NCI-H1092 treated with DMSO at 0.1 percent for 48 hours (cell line): ENCODE data around the gene SP110.
"Not testable (repeated sequence)": the region's sequence is repeated elsewhere in the genome, so short reads cannot be mapped to it uniquely, and the experiment has no call there.

Experiments used
- DNase-seq: peaks from one replicate; lab custom pipeline; 2025; lab: John Stamatoyannopoulos, UW

Gene SP110

GRCh38 chr2:230224458-230224857, 4.7 kb upstream of the SP110 start:
- no peak for DNase-seq

- not testable (repeated sequence) for DNase-seq
Measured at GRCh38 chr2:230222829-230223228, 3.0 kb upstream of the SP110 start.

- no peak for DNase-seq
Measured at GRCh38 chr2:230221493-230221892, 1.7 kb upstream of the SP110 start.

- no peak for DNase-seq
Measured at GRCh38 chr2:230220347-230220969, 674 bp upstream of the SP110 start.

GRCh38 chr2:230218421-230218820, 1.4 kb downstream of the SP110 start:
- no peak for DNase-seq

- DNase-seq, result no peak
Measured at GRCh38 chr2:230217424-230217823, 2.4 kb downstream of the SP110 start.

- DNase-seq, result no peak
Measured at GRCh38 chr2:230216489-230216888, 3.3 kb downstream of the SP110 start.

- DNase-seq, result no peak
Measured at GRCh38 chr2:230209422-230210051, 10.2 kb downstream of the SP110 start.

GRCh38 chr2:230208576-230208975, 11.2 kb downstream of the SP110 start:
- DNase-seq, result no peak

- DNase-seq, result no peak
Measured at GRCh38 chr2:230205721-230206120, 14.1 kb downstream of the SP110 start.

GRCh38 chr2:230205034-230205433, 14.8 kb downstream of the SP110 start:
- no peak for DNase-seq

- no peak for DNase-seq
Measured at GRCh38 chr2:230203110-230203676, 16.6 kb downstream of the SP110 start.

GRCh38 chr2:230202430-230203109, 17.2 kb downstream of the SP110 start:
- no peak for DNase-seq

GRCh38 chr2:230184727-230185578, 34.8 kb downstream of the SP110 start:
- DNase-seq, result peak; percentile 3

- DNase-seq, result no peak
Measured at GRCh38 chr2:230181195-230181594, 38.6 kb downstream of the SP110 start.

GRCh38 chr2:230179907-230180306, 39.9 kb downstream of the SP110 start:
- no peak for DNase-seq

- DNase-seq, result no peak
Measured at GRCh38 chr2:230178546-230179485, 41.0 kb downstream of the SP110 start.

- DNase-seq, result no peak
Measured at GRCh38 chr2:230176996-230177395, 42.8 kb downstream of the SP110 start.

GRCh38 chr2:230174466-230174865, 45.3 kb downstream of the SP110 start:
- DNase-seq, result no peak

- DNase-seq, result no peak
Measured at GRCh38 chr2:230172852-230173251, 46.9 kb downstream of the SP110 start.

- no peak for DNase-seq
Measured at GRCh38 chr2:230172156-230172555, 47.6 kb downstream of the SP110 start.
